ENCODE results near the gene DVL1. TPM values are rescaled to one million over a fixed set of nuclear protein-coding genes. Genes with fewer than 3 reads are reported as not detected.

DVL1 gene
- total and polyA plus RNA-seq, 9 of the 15 experiments (the other 6 are each of a cell fraction or from before 2014, with no cell fraction given) = 0.62 to 135 (median 24.3) TPM

DNA sequence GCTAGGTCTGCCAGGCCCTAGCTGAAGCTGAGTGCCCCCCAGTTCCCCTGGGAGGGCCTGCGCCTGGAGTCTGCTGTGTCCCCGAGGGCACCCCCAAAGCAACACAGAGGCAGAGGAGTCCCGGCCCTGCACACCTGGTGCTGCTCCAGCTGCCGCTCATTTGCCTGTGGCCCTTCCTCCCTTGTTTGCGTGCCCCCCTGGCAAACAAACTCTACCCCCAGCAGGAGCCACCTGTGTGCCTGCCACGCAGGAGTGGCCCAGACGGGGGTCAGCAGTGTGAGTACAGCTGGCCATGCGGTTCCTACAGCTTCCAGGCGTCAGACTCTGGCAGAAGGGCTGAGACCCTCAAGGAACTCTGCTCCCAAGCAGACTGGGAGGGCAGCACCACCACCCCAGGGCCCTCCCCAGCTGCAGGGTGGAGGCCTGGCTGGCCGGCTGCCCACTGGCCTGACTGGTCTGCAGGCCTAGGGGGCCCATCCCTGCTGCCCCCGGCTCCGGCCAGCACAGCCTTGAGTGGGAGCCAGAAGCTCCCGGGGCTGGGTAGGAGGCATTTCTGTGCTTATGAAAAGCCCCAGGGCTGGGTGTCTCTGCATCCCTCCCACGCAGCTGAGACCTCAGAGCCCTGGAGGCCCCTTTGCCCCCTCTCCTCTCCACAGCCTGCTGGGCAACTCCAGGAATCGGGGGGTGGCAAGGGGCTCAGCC is 18.7 kb downstream of the DVL1 start (continued):
- TF ChIP-seq, protein P1, sequence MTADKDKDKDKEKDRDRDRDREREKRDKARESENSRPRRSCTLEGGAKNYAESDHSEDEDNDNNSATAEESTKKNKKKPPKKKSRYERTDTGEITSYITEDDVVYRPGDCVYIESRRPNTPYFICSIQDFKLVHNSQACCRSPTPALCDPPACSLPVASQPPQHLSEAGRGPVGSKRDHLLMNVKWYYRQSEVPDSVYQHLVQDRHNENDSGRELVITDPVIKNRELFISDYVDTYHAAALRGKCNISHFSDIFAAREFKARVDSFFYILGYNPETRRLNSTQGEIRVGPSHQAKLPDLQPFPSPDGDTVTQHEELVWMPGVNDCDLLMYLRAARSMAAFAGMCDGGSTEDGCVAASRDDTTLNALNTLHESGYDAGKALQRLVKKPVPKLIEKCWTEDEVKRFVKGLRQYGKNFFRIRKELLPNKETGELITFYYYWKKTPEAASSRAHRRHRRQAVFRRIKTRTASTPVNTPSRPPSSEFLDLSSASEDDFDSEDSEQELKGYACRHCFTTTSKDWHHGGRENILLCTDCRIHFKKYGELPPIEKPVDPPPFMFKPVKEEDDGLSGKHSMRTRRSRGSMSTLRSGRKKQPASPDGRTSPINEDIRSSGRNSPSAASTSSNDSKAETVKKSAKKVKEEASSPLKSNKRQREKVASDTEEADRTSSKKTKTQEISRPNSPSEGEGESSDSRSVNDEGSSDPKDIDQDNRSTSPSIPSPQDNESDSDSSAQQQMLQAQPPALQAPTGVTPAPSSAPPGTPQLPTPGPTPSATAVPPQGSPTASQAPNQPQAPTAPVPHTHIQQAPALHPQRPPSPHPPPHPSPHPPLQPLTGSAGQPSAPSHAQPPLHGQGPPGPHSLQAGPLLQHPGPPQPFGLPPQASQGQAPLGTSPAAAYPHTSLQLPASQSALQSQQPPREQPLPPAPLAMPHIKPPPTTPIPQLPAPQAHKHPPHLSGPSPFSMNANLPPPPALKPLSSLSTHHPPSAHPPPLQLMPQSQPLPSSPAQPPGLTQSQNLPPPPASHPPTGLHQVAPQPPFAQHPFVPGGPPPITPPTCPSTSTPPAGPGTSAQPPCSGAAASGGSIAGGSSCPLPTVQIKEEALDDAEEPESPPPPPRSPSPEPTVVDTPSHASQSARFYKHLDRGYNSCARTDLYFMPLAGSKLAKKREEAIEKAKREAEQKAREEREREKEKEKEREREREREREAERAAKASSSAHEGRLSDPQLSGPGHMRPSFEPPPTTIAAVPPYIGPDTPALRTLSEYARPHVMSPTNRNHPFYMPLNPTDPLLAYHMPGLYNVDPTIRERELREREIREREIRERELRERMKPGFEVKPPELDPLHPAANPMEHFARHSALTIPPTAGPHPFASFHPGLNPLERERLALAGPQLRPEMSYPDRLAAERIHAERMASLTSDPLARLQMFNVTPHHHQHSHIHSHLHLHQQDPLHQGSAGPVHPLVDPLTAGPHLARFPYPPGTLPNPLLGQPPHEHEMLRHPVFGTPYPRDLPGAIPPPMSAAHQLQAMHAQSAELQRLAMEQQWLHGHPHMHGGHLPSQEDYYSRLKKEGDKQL (CRISPR knock-in tag; IDR thresholded peaks at IDR 0.05; ENCODE audit: borderline replicate concordance) = no peak
- TF ChIP-seq STAG1 (CRISPR knock-in tag; IDR thresholded peaks at IDR 0.05; ENCODE audit: borderline replicate concordance) (0 out of 2 replicates have a peak, but pooled peaks have one; percentile 25), ZNF253 (CRISPR knock-in tag; conservative IDR thresholded peaks at IDR 0.05) (no peak), MTA1 (IDR thresholded peaks at IDR 0.05; ENCODE audit: borderline replicate concordance) (no peak), POLR2AphosphoS2 (IDR thresholded peaks at IDR 0.05; ENCODE audit: low read length) (0 out of 2 replicates have a peak, but pooled peaks have one; percentile 23), HMGN3 (IDR thresholded peaks at IDR 0.05; ENCODE audit: borderline replicate concordance, extremely low read depth, insufficient read length, low read depth, low read length) (peak; percentile 0), ZNF121 (CRISPR knock-in tag; conservative IDR thresholded peaks at IDR 0.05) (no peak), POLR2B (IDR thresholded peaks at IDR 0.05; ENCODE audit: low read depth, partially characterized antibody) (no peak)
- TF ChIP-seq, protein P2, sequence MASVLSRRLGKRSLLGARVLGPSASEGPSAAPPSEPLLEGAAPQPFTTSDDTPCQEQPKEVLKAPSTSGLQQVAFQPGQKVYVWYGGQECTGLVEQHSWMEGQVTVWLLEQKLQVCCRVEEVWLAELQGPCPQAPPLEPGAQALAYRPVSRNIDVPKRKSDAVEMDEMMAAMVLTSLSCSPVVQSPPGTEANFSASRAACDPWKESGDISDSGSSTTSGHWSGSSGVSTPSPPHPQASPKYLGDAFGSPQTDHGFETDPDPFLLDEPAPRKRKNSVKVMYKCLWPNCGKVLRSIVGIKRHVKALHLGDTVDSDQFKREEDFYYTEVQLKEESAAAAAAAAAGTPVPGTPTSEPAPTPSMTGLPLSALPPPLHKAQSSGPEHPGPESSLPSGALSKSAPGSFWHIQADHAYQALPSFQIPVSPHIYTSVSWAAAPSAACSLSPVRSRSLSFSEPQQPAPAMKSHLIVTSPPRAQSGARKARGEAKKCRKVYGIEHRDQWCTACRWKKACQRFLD (CRISPR knock-in tag; IDR thresholded peaks at IDR 0.05) = no peak
- TF ChIP-seq, protein P3, sequence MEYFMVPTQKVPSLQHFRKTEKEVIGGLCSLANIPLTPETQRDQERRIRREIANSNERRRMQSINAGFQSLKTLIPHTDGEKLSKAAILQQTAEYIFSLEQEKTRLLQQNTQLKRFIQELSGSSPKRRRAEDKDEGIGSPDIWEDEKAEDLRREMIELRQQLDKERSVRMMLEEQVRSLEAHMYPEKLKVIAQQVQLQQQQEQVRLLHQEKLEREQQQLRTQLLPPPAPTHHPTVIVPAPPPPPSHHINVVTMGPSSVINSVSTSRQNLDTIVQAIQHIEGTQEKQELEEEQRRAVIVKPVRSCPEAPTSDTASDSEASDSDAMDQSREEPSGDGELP (CRISPR knock-in tag; IDR thresholded peaks at IDR 0.05; ENCODE audit: borderline replicate concordance) = no peak
